HEK293 (cell line): ENCODE results near the gene SRSF9.

ENCODE experiments used
- AEBP2 ChIP-seq: fragments of 450-650 bp; formaldehyde crosslinking; IDR thresholded peaks from 2 replicates; pipeline ENCODE4 v1.5.1; 2016; ENCODE audit warnings: missing biosample characterization, missing genetic modification characterization, borderline replicate concordance
- BCL6B ChIP-seq: fragments of 450-650 bp; formaldehyde crosslinking; IDR thresholded peaks from 2 replicates; pipeline ENCODE4 v1.5.1; 2017; ENCODE audit warnings: missing biosample characterization, missing genetic modification characterization
- FEZF1 ChIP-seq: fragments of 450-650 bp; formaldehyde crosslinking; IDR thresholded peaks from 2 replicates; pipeline ENCODE4 v1.5.1; 2016; ENCODE audit warnings: missing biosample characterization, missing genetic modification characterization
- KLF1 ChIP-seq: fragments of 450-650 bp; formaldehyde crosslinking; IDR thresholded peaks from 2 replicates; pipeline ENCODE4 v1.5.1; 2016; ENCODE audit warnings: missing biosample characterization, missing genetic modification characterization
- OSR2 ChIP-seq: fragments of 450-650 bp; formaldehyde crosslinking; IDR thresholded peaks from 2 replicates; pipeline ENCODE4 v1.5.1; 2016; ENCODE audit warnings: missing biosample characterization, missing genetic modification characterization
- RBAK ChIP-seq: fragments of 450-650 bp; formaldehyde crosslinking; IDR thresholded peaks from 2 replicates; pipeline ENCODE4 v1.5.1; 2016; ENCODE audit warnings: missing biosample characterization, missing genetic modification characterization
- TRIM28 ChIP-seq: IDR thresholded peaks from 2 replicates; pipeline ENCODE4 v1.6.1; 2011; ENCODE audit warnings: low read length, control low read depth, borderline replicate concordance
- ZBTB17 ChIP-seq: fragments of 450-650 bp; formaldehyde crosslinking; IDR thresholded peaks from 2 replicates; pipeline ENCODE4 v1.5.1; 2016; ENCODE audit warnings: missing biosample characterization, missing genetic modification characterization
- ZBTB7A ChIP-seq: fragments of 450-650 bp; formaldehyde crosslinking; IDR thresholded peaks from 2 replicates; pipeline ENCODE4 v1.5.1; 2016; ENCODE audit warnings: low read depth, missing biosample characterization, missing genetic modification characterization
- ZNF132 ChIP-seq: fragments of 450-650 bp; formaldehyde crosslinking; IDR thresholded peaks from 2 replicates; pipeline ENCODE4 v1.5.1; 2017; ENCODE audit warnings: missing biosample characterization, missing genetic modification characterization, borderline replicate concordance
- ZNF140 ChIP-seq: fragments of 450-650 bp; formaldehyde crosslinking; IDR thresholded peaks from 2 replicates; pipeline ENCODE4 v1.5.1; 2016; ENCODE audit warnings: missing biosample characterization, missing genetic modification characterization
- ZNF155 ChIP-seq: fragments of 450-650 bp; formaldehyde crosslinking; IDR thresholded peaks from 2 replicates; pipeline ENCODE4 v1.5.1; 2016; ENCODE audit warnings: missing biosample characterization, missing genetic modification characterization
- ZNF169 ChIP-seq: fragments of 450-650 bp; formaldehyde crosslinking; IDR thresholded peaks from 2 replicates; pipeline ENCODE4 v1.5.1; 2016; ENCODE audit warnings: missing biosample characterization, missing genetic modification characterization
- ZNF211 ChIP-seq: fragments of 450-650 bp; formaldehyde crosslinking; IDR thresholded peaks from 2 replicates; pipeline ENCODE4 v1.5.1; 2016; ENCODE audit warnings: low read depth, missing biosample characterization, missing genetic modification characterization
- ZNF266 ChIP-seq: fragments of 450-650 bp; formaldehyde crosslinking; IDR thresholded peaks from 2 replicates; pipeline ENCODE4 v1.5.1; 2016; ENCODE audit warnings: missing biosample characterization, missing genetic modification characterization, low read depth
- ZNF302 ChIP-seq: fragments of 450-650 bp; formaldehyde crosslinking; IDR thresholded peaks from 2 replicates; pipeline ENCODE4 v1.5.1; 2016; ENCODE audit warnings: missing biosample characterization, missing genetic modification characterization, low read depth
- ZNF391 ChIP-seq: fragments of 450-650 bp; formaldehyde crosslinking; IDR thresholded peaks from 2 replicates; pipeline ENCODE4 v1.5.1; 2016; ENCODE audit warnings: low read depth, missing biosample characterization, missing genetic modification characterization, borderline replicate concordance
- ZNF433 ChIP-seq: fragments of 450-650 bp; formaldehyde crosslinking; IDR thresholded peaks from 2 replicates; pipeline ENCODE4 v1.5.1; 2016; ENCODE audit warnings: missing biosample characterization, missing genetic modification characterization, low read depth
- ZNF521 ChIP-seq: fragments of 450-650 bp; formaldehyde crosslinking; IDR thresholded peaks from 2 replicates; pipeline ENCODE4 v1.5.1; 2017; ENCODE audit warnings: missing biosample characterization, mild to moderate bottlenecking, missing genetic modification characterization
- ZNF555 ChIP-seq: fragments of 450-650 bp; formaldehyde crosslinking; conservative IDR thresholded peaks from 2 replicates; pipeline ENCODE4 v1.5.1; 2017; ENCODE audit warnings: missing biosample characterization, mild to moderate bottlenecking, missing genetic modification characterization, inconsistent platforms
- ZNF580 ChIP-seq: fragments of 450-650 bp; formaldehyde crosslinking; IDR thresholded peaks from 2 replicates; pipeline ENCODE4 v1.5.1; 2016; ENCODE audit warnings: missing biosample characterization, missing genetic modification characterization
- ZNF664 ChIP-seq: fragments of 450-650 bp; formaldehyde crosslinking; IDR thresholded peaks from 2 replicates; pipeline ENCODE4 v1.5.1; 2016; ENCODE audit warnings: missing biosample characterization, missing genetic modification characterization
- ZNF707 ChIP-seq: fragments of 450-650 bp; formaldehyde crosslinking; IDR thresholded peaks from 2 replicates; pipeline ENCODE4 v1.5.1; 2016; ENCODE audit warnings: missing biosample characterization, missing genetic modification characterization
- TF ChIP-seq, protein P1 (sequence below): fragments of 450-650 bp; formaldehyde crosslinking; IDR thresholded peaks from 2 replicates; pipeline ENCODE4 v1.5.1; 2017; ENCODE audit warnings: missing biosample characterization, missing genetic modification characterization
- TF ChIP-seq, protein P2 (sequence below): fragments of 450-650 bp; formaldehyde crosslinking; IDR thresholded peaks from 2 replicates; pipeline ENCODE4 v1.5.1; 2016; ENCODE audit warnings: missing biosample characterization, missing genetic modification characterization, low read depth
- TF ChIP-seq, protein P3 (sequence below): fragments of 450-650 bp; formaldehyde crosslinking; IDR thresholded peaks from 2 replicates; pipeline ENCODE4 v1.5.1; 2016; ENCODE audit warnings: missing biosample characterization, missing genetic modification characterization
- TF ChIP-seq, protein P4 (sequence below): fragments of 450-650 bp; formaldehyde crosslinking; IDR thresholded peaks from 2 replicates; pipeline ENCODE4; 2016; ENCODE audit warnings: missing biosample characterization, missing genetic modification characterization
- TF ChIP-seq, protein P5 (sequence below): fragments of 450-650 bp; formaldehyde crosslinking; IDR thresholded peaks from 2 replicates; pipeline ENCODE4 v1.5.1; 2016; ENCODE audit warnings: missing biosample characterization, missing genetic modification characterization

SRSF9 gene

DNA sequence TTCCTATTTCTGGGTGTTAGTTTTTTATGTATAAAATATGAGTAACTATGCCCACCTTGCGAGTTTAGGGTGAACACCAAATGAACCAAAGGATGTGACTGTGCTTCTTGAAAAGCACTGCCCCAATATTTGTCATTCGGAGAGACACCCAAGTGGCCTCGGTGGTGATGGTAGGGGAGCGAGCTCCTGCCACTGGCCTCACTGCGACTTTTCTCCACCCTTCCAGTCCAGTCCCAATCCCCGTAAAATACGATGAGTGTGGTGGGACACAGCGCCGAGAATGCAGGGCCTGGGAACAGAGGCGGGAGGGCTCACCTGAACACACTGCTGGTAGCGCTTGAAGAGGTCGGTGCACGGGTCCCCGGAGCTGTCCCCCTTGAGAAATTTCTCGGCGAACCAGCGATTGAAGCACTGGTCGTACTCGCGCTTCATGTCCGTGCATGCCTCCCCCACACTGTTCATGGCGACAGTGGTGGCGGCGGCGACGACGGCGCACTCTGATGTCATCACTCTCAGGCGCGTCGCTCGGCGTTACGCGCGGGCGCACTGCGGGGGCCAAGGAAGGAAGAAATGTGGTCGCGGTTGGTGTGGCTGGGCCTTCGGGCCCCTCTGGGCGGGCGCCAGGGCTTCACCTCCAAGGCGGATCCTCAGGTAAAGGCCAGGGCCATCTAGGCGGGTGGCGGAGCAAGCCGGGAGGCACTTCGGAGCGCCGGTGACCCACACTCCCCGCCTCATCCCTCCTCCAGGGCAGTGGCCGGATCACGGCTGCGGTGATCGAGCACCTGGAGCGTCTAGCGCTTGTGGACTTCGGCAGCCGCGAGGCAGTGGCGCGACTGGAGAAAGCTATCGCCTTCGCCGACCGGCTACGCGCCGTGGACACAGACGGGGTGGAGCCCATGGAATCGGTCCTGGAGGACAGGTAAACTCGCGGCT, 23.4 kb downstream of the SRSF9 start, which contains the start of the genes GATC and TRIAP1 (continued):
- TF ChIP-seq, protein P1, sequence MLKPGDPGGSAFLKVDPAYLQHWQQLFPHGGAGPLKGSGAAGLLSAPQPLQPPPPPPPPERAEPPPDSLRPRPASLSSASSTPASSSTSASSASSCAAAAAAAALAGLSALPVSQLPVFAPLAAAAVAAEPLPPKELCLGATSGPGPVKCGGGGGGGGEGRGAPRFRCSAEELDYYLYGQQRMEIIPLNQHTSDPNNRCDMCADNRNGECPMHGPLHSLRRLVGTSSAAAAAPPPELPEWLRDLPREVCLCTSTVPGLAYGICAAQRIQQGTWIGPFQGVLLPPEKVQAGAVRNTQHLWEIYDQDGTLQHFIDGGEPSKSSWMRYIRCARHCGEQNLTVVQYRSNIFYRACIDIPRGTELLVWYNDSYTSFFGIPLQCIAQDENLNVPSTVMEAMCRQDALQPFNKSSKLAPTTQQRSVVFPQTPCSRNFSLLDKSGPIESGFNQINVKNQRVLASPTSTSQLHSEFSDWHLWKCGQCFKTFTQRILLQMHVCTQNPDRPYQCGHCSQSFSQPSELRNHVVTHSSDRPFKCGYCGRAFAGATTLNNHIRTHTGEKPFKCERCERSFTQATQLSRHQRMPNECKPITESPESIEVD (tag by site-specific recombination): no peak; the same call in 1 of the 2 replicates
- TF ChIP-seq RBAK (tag by site-specific recombination) (no peak), ZNF140 (no peak), TRIM28 (no peak), BCL6B (no peak), ZNF580 (tag by site-specific recombination) (peak; percentile 75), ZNF707 (tag by site-specific recombination) (no peak), OSR2 (tag by site-specific recombination) (0 out of 2 replicates have a peak, but pooled peaks have one; percentile 10), FEZF1 (tag by site-specific recombination) (peak; percentile 36; the same call in 1 of the 2 replicates), ZBTB17 (peak; percentile 99), ZNF521 (tag by site-specific recombination) (no peak), ZBTB7A (0 out of 2 replicates have a peak, but pooled peaks have one; percentile 40), ZNF302 (tag by site-specific recombination) (no peak), ZNF664 (tag by site-specific recombination) (0 out of 2 replicates have a peak, but pooled peaks have one; percentile 38), ZNF211 (tag by site-specific recombination) (no peak), ZNF555 (no peak), KLF1 (no peak), ZNF155 (tag by site-specific recombination) (no peak), ZNF391 (tag by site-specific recombination) (peak; percentile 88), ZNF132 (no peak), ZNF169 (tag by site-specific recombination) (no peak), ZNF433 (tag by site-specific recombination) (no peak), AEBP2 (tag by site-specific recombination) (no peak; the same call in 1 of the 2 replicates), ZNF266 (tag by site-specific recombination) (no peak)
- TF ChIP-seq, protein P2, sequence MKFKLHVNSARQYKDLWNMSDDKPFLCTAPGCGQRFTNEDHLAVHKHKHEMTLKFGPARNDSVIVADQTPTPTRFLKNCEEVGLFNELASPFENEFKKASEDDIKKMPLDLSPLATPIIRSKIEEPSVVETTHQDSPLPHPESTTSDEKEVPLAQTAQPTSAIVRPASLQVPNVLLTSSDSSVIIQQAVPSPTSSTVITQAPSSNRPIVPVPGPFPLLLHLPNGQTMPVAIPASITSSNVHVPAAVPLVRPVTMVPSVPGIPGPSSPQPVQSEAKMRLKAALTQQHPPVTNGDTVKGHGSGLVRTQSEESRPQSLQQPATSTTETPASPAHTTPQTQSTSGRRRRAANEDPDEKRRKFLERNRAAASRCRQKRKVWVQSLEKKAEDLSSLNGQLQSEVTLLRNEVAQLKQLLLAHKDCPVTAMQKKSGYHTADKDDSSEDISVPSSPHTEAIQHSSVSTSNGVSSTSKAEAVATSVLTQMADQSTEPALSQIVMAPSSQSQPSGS (tag by site-specific recombination): peak; percentile 88
- TF ChIP-seq, protein P3, sequence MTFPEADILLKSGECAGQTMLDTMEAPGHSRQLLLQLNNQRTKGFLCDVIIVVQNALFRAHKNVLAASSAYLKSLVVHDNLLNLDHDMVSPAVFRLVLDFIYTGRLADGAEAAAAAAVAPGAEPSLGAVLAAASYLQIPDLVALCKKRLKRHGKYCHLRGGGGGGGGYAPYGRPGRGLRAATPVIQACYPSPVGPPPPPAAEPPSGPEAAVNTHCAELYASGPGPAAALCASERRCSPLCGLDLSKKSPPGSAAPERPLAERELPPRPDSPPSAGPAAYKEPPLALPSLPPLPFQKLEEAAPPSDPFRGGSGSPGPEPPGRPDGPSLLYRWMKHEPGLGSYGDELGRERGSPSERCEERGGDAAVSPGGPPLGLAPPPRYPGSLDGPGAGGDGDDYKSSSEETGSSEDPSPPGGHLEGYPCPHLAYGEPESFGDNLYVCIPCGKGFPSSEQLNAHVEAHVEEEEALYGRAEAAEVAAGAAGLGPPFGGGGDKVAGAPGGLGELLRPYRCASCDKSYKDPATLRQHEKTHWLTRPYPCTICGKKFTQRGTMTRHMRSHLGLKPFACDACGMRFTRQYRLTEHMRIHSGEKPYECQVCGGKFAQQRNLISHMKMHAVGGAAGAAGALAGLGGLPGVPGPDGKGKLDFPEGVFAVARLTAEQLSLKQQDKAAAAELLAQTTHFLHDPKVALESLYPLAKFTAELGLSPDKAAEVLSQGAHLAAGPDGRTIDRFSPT: no peak
- TF ChIP-seq, protein P4, sequence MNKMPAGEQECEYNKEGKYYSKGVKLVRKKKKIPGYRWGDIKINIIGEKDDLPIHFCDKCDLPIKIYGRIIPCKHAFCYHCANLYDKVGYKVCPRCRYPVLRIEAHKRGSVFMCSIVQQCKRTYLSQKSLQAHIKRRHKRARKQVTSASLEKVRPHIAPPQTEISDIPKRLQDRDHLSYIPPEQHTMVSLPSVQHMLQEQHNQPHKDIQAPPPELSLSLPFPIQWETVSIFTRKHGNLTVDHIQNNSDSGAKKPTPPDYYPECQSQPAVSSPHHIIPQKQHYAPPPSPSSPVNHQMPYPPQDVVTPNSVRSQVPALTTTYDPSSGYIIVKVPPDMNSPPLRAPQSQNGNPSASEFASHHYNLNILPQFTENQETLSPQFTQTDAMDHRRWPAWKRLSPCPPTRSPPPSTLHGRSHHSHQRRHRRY: no peak
- TF ChIP-seq, protein P5, sequence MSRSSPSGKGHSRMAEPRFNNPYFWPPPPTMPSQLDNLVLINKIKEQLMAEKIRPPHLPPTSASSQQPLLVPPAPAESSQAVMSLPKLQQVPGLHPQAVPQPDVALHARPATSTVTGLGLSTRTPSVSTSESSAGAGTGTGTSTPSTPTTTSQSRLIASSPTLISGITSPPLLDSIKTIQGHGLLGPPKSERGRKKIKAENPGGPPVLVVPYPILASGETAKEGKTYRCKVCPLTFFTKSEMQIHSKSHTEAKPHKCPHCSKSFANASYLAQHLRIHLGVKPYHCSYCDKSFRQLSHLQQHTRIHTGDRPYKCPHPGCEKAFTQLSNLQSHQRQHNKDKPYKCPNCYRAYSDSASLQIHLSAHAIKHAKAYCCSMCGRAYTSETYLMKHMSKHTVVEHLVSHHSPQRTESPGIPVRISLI: no peak
